ENCODE measurements around the gene GPR179.

The GPR179 gene

DNA sequence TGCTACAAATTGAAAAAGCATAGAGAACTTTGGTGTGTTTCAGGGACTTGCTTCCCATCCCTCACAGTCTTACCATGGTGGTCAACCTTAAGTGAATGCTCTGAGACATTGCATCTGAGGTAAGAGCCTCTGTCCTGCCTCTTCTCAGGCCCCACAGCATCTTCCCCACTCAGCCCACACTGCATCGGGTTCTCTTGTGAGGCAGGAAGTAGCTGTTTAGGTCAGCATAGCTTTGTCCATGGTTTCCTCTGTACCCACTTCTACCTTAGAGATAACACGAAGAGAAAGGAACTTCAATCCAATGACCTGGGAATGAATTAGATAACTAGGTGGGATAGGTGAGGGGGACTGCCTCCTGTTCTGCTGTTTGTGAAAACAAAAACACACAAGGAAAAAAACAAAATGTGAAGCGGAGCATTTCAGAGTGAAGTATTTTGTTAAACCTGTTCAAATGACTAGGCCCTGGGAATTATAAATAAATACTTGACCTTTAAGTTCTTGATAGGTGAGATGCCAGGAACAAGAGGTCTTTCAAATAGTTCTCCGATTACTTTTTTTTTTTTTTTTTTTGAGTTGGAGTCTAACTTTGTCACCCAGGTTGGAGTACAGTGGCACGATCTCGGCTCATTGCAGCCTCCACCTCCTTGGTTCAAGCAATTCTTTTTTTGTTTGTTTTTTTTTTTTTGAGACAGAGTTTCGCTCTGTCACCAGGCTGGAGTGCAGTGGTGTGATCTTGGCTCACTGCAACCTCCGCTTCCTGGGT is 25.5 kb upstream of the GPR179 start:
- Histone ChIP-seq H3K9me3 (ENCODE audit: insufficient read depth, low read depth, low read length) (no peaks in the 10 kb centered on the region), H3K27me3 (ENCODE audit: insufficient read depth, low read length, poor library complexity, severe bottlenecking) (no peaks in the 10 kb centered on the region), H3F3A (ENCODE audit: low read depth) (no peaks in the 10 kb centered on the region), H4K20me1 (ENCODE audit: insufficient read depth, low read length, poor library complexity, severe bottlenecking) (no peaks in the 10 kb centered on the region), H2AFZ (ENCODE audit: low read length) (no peak overlapping the region), H3K9me2 (replicated peaks; ENCODE audit: low read depth, low read length) (no peaks in the 10 kb centered on the region), H3K79me2 (ENCODE audit: insufficient read depth, low read length) (no peaks in the 10 kb centered on the region), H3K4me1 (ENCODE audit: insufficient read depth, low read length, poor library complexity, severe bottlenecking) (no peaks in the 10 kb centered on the region), H3K36me3 (ENCODE audit: insufficient read depth, low read length) (peaks cover 74% of the 10 kb centered on the region; the same call in 1 of the 2 replicates), H3K4me3 (ENCODE audit: low read length, poor library complexity, severe bottlenecking) (no peak overlapping the region), H3K4me2 (ENCODE audit: low read depth, low read length, poor library complexity, severe bottlenecking) (no peak overlapping the region), H3K9ac (ENCODE audit: low read depth, low read length, poor library complexity, severe bottlenecking) (no peak overlapping the region)
- no peak for TF ChIP-seq EZH2phosphoT487 (IDR thresholded peaks at IDR 0.05; ENCODE audit: borderline replicate concordance)
- TF ChIP-seq, protein P1, sequence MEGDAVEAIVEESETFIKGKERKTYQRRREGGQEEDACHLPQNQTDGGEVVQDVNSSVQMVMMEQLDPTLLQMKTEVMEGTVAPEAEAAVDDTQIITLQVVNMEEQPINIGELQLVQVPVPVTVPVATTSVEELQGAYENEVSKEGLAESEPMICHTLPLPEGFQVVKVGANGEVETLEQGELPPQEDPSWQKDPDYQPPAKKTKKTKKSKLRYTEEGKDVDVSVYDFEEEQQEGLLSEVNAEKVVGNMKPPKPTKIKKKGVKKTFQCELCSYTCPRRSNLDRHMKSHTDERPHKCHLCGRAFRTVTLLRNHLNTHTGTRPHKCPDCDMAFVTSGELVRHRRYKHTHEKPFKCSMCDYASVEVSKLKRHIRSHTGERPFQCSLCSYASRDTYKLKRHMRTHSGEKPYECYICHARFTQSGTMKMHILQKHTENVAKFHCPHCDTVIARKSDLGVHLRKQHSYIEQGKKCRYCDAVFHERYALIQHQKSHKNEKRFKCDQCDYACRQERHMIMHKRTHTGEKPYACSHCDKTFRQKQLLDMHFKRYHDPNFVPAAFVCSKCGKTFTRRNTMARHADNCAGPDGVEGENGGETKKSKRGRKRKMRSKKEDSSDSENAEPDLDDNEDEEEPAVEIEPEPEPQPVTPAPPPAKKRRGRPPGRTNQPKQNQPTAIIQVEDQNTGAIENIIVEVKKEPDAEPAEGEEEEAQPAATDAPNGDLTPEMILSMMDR (conservative IDR thresholded peaks at IDR 0.05; ENCODE audit: low read length): no peak

- Histone ChIP-seq H3F3A (ENCODE audit: low read depth) (no peaks in the 10 kb centered on the region), H3K9me2 (replicated peaks; ENCODE audit: low read depth, low read length) (no peaks in the 10 kb centered on the region), H3K4me1 (ENCODE audit: insufficient read depth, low read length, poor library complexity, severe bottlenecking) (peaks cover 8% of the 10 kb centered on the region), H4K20me1 (ENCODE audit: insufficient read depth, low read length, poor library complexity, severe bottlenecking) (no peaks in the 10 kb centered on the region), H3K79me2 (ENCODE audit: insufficient read depth, low read length) (peaks cover 11% of the 10 kb centered on the region; the same call in 1 of the 2 replicates), H3K27me3 (ENCODE audit: insufficient read depth, low read length, poor library complexity, severe bottlenecking) (no peaks in the 10 kb centered on the region), H3K4me2 (ENCODE audit: low read depth, low read length, poor library complexity, severe bottlenecking) (no peak overlapping the region), H3K9me3 (ENCODE audit: insufficient read depth, low read depth, low read length) (no peaks in the 10 kb centered on the region), H3K9ac (ENCODE audit: low read depth, low read length, poor library complexity, severe bottlenecking) (no peak overlapping the region), H2AFZ (ENCODE audit: low read length) (no peak overlapping the region), H3K36me3 (ENCODE audit: insufficient read depth, low read length) (peaks cover 70% of the 10 kb centered on the region; the same call in 1 of the 2 replicates), H3K4me3 (ENCODE audit: low read length, poor library complexity, severe bottlenecking) (no peak overlapping the region)
- TF ChIP-seq, protein P1 (conservative IDR thresholded peaks at IDR 0.05; ENCODE audit: low read length): no peak
- no peak for TF ChIP-seq EZH2phosphoT487 (IDR thresholded peaks at IDR 0.05; ENCODE audit: borderline replicate concordance)
Measured at GRCh38 chr17:38364741-38365140, 21.0 kb upstream of the GPR179 start.

- H3K27me3 ChIP-seq (ENCODE audit: insufficient read depth, low read length, poor library complexity, severe bottlenecking): no peaks in the 10 kb centered on the region
- no peaks in the 10 kb centered on the region for H3F3A ChIP-seq (ENCODE audit: low read depth)
- no peaks in the 10 kb centered on the region for H3K9me2 ChIP-seq (replicated peaks; ENCODE audit: low read depth, low read length)
- peaks cover 19% of the 10 kb centered on the region for H3K4me1 ChIP-seq (ENCODE audit: insufficient read depth, low read length, poor library complexity, severe bottlenecking)
- H3K9me3 ChIP-seq (ENCODE audit: insufficient read depth, low read depth, low read length): no peaks in the 10 kb centered on the region
- no peak overlapping the region for H3K9ac ChIP-seq (ENCODE audit: low read depth, low read length, poor library complexity, severe bottlenecking)
- no peak overlapping the region for H2AFZ ChIP-seq (ENCODE audit: low read length)
- no peak overlapping the region for H3K4me3 ChIP-seq (ENCODE audit: low read length, poor library complexity, severe bottlenecking)
- H4K20me1 ChIP-seq (ENCODE audit: insufficient read depth, low read length, poor library complexity, severe bottlenecking): peaks cover 7% of the 10 kb centered on the region
- no peak overlapping the region for H3K4me2 ChIP-seq (ENCODE audit: low read depth, low read length, poor library complexity, severe bottlenecking)
- peaks cover 25% of the 10 kb centered on the region for H3K79me2 ChIP-seq (ENCODE audit: insufficient read depth, low read length)
- no peak for TF ChIP-seq EZH2phosphoT487 (IDR thresholded peaks at IDR 0.05; ENCODE audit: borderline replicate concordance)
- TF ChIP-seq, protein P1 (conservative IDR thresholded peaks at IDR 0.05; ENCODE audit: low read length): no peak
- peaks cover 54% of the 10 kb centered on the region; the same call in 1 of the 2 replicates for H3K36me3 ChIP-seq (ENCODE audit: insufficient read depth, low read length)
Measured at GRCh38 chr17:38363016-38363415, 19.3 kb upstream of the GPR179 start.
